ENCODE data around the gene RHBDL1.

RHBDL1 gene

DNA sequence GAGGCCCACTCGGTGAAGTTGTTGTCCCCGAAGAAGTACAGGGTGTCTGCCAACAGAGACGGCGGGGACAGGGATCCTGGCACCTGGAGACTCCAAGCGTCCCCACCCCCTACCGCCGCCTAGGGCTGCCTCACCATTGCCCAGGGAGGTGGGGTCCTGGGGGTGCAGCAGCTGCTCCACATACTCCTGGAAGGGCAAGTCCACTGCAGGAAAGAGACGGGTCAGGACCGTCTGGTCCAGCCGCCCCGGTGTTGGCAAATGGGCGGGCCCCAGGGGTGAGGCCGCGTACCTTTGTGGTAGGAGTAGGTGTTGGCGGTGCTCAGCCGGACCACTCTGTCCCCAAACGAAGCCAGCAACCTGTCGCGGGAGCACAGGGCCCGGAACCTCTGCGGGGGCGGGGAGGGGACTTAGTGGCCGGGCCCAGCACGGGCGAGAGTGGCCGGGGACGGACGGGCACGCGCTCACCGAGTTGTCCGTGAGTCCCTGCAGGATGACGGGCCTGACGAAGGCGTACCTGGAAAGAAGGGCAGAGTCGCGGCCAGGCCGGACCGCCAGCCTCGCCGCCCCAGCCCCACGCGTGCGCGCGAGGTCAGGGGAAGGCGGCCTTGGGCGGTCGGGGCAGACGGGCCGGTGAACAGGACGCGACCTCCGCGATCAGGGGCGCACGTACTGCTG lies 8.1 kb downstream of the RHBDL1 start:
- DNase-seq (ENCODE audit: extremely low spot score) = no peak
- ChIA-PET CTCF (interaction anchor here (1.2 kb wide), 1 partner anchor 12 kb away, joined by 3 read pairs; no protein-coding TSS in a partner anchor), POLR2A (interaction anchor here (0.9 kb wide), 1 partner anchor 36 kb away, joined by 3 read pairs; no protein-coding TSS in a partner anchor)
- TF ChIP-seq, protein P1, sequence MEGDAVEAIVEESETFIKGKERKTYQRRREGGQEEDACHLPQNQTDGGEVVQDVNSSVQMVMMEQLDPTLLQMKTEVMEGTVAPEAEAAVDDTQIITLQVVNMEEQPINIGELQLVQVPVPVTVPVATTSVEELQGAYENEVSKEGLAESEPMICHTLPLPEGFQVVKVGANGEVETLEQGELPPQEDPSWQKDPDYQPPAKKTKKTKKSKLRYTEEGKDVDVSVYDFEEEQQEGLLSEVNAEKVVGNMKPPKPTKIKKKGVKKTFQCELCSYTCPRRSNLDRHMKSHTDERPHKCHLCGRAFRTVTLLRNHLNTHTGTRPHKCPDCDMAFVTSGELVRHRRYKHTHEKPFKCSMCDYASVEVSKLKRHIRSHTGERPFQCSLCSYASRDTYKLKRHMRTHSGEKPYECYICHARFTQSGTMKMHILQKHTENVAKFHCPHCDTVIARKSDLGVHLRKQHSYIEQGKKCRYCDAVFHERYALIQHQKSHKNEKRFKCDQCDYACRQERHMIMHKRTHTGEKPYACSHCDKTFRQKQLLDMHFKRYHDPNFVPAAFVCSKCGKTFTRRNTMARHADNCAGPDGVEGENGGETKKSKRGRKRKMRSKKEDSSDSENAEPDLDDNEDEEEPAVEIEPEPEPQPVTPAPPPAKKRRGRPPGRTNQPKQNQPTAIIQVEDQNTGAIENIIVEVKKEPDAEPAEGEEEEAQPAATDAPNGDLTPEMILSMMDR (IDR thresholded peaks at IDR 0.05; ENCODE audit: control extremely low read depth, extremely low read depth, low read depth, missing control alignments) = no peak

DNA sequence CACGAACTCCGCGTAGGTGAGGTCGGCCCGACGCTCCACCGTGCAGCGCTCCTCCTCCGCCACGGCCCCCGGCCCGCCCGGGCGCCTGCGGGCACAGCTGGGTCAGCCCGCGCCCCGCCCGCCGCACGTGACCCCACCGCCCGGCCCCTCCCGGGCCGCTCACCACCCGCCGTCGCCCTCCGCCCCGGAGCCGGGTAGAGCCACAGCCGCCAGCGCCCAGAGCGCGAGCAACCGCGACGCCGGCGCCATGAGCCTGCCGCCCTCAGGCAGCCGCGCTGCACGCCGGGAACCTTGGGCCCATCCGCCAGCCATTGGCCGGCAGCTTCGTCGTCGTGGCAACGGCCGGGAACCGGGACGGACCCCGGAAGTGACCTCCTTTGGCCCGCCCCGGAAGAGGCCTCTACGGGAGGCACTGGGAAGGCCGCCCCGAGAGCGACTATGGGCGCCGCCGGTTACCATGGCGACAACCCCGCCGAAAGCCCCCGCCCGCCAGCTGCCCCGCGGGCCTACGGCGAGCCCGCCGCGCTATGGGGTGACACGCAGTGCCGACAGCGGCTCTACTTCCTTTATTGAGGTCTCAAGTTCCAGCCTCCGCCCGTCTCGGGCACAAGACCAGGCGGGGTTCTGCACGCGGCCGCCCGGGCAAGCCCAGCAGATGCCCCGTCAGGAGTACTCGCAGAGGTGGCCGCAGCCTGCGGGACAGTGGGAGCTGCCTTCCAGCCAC lies 8.8 kb downstream of the RHBDL1 start, which contains the start of gene JMJD8:
TSS of gene JMJD8 (minus strand) at position 264 of the 724 bp plus-strand sequence. CDS start at position 249, 15 bp downstream.
- TF ChIP-seq, protein P1 (IDR thresholded peaks at IDR 0.05; ENCODE audit: control extremely low read depth, extremely low read depth, low read depth, missing control alignments) = no peak
- peak; percentile 97 for DNase-seq (ENCODE audit: extremely low spot score)
- POLR2A ChIA-PET = interaction anchor here (0.9 kb wide), 1 partner anchor 36 kb away, joined by 3 read pairs; no protein-coding TSS in a partner anchor
- CTCF ChIA-PET = interaction anchor here (1.2 kb wide), 2 partner anchors 9 to 12 kb away, joined by 3 to 4 read pairs; partner anchors contain the start of gene RHBDL1

DNA sequence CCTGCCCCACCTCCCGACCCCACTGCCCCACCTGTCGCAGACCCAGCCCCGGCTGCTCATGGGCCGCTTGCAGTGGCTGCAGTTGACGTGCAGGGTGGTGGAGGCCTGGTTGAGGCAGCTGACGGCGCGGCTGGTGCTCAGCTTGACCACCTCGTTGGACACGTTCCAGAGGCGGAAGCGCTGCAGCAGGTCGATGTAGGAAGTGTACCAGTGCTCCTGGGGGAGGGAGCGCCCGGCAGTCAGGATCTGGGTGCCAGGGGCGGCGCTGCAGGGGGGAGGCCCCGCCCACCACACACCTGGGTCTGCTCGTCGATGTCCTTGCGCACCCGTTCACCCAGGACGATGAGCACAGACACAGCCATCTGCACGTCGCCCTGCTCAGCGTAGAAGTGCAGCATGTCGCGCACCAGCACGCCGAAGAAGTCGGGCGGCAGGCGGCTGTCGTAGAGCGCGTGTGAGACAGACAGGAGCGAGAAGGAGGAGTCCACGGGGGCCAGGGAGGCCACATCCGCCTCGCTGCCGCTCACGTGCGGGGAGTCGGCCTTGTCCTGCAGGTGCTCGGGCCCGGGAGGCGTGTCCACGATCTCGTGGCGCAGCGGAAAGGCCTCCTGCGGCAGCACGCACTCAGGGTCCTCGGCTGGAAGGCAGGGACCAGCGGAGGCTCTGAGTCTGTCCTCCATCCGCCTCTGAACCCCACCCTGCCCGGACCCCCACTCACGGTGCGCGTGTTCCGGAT lies 9.7 kb downstream of the RHBDL1 start:
- ChIA-PET CTCF (interaction anchor here (1.2 to 1.8 kb wide), 3 partner anchors 9 to 17 kb away, joined by 3 to 8 read pairs (median 4); partner anchors contain the start of genes RHBDL1 and RHOT2), POLR2A (no interaction called here)
- DNase-seq (ENCODE audit: extremely low spot score) = no peak
- TF ChIP-seq, protein P1 (IDR thresholded peaks at IDR 0.05; ENCODE audit: control extremely low read depth, extremely low read depth, low read depth, missing control alignments) = no peak

DNA sequence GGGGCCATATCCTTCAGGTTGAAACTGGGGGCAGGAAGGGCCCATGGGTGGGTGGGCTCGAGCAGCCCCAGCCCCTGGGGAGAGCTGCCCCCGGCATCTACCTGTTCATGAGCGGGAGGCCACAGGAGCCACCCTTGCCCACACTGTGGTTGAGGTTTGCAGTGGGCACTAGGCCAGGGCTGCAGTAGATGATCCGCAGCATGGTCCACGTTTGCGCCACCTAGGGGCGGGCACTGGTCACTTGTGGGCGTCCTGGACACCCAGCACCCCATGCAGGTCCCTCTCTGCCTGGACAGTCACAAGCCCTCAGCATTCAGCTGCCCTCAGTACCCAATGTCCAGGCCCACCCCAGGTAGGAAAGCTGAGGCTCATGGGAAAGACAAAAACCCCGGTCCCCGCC lies 10.5 kb downstream of the RHBDL1 start:
- TF ChIP-seq, protein P1 (IDR thresholded peaks at IDR 0.05; ENCODE audit: control extremely low read depth, extremely low read depth, low read depth, missing control alignments) = peak; percentile 23
- no peak for DNase-seq (ENCODE audit: extremely low spot score)
- POLR2A ChIA-PET = interaction anchor here (0.9 kb wide), 1 partner anchor 50 kb away, joined by 3 read pairs; no protein-coding TSS in a partner anchor
- CTCF ChIA-PET = interaction anchor here (1.0 to 3.2 kb wide), 4 partner anchors 18 to 100 kb away, joined by 3 to 9 read pairs (median 6); partner anchors contain the start of gene RHOT2

DNA sequence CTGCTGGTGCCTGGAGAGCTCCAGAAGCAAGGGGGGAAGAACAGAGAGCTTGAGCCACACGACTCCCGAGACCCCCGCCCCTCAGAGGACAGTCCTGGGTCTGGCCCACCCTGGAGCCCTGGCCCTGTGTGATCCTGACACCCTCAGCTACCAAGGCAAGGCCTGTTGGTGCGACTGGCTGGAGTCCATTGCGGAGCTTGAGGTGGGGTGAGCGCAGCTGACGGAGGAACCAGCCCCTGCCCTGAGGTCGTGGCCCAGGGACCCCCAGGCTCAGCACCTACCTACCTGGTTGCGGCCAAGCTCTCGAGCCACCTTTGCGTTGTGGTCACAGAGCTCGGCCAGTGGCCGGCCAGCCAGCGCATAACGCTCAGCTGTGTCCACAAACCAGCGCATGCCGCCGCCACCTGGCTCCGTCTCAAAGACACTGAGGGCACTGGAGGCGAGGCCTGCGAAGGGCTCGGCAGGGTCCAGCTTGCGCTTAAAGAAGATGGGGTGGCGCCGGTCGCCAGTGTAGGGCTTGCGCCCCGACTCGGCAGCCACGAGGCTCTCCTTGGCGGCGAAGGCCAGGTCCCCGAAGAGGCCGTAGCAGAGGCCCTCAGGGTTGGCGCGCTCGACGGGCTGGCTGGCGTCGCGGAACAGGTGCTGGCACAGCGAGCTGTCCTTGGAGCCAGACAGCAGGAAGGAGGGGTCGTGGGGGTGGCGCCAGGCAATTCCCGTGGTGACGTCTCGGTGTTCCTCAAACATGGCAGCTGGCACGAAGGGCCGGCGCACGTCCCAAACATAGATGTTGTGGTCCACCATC lies 11.2 kb downstream of the RHBDL1 start:
- DNase-seq (ENCODE audit: extremely low spot score) = no peak
- POLR2A ChIA-PET = interaction anchor here (0.9 kb wide), 1 partner anchor 49 kb away, joined by 3 read pairs; no protein-coding TSS in a partner anchor
- CTCF ChIA-PET = interaction anchor here (1.0 to 3.2 kb wide), 6 partner anchors 19 to 99 kb away, joined by 3 to 9 read pairs (median 5); partner anchors contain the start of gene RHOT2
- TF ChIP-seq, protein P1 (IDR thresholded peaks at IDR 0.05; ENCODE audit: control extremely low read depth, extremely low read depth, low read depth, missing control alignments) = no peak
